Osteoblast (primary cell): ENCODE results near the gene CXCL3. TPM values are rescaled to one million over a fixed set of nuclear protein-coding genes. Genes with fewer than 3 reads are reported as not detected.

Experiments
- DNase-seq: peaks from one replicate; pipeline ENCODE4 v3.0.0; 2011; ENCODE audit warnings: low spot score, mixed read lengths; ENCODE audit not compliant: insufficient read length; ENCODE audit errors: missing footprints
- H2AFZ ChIP-seq: 2 replicates; pipeline ENCODE4 v1.6.0; 2011; ENCODE audit warnings: mild to moderate bottlenecking, low read length
- H3K27ac ChIP-seq: 2 replicates; pipeline ENCODE4 v1.5.1; 2011; ENCODE audit warnings: mild to moderate bottlenecking, low read depth, low read length, moderate library complexity
- H3K27me3 ChIP-seq: 2 replicates; pipeline ENCODE4 v1.6.0; 2012; ENCODE audit warnings: mild to moderate bottlenecking, control low read depth, inconsistent platforms, low read length, moderate library complexity; ENCODE audit not compliant: insufficient read depth
- H3K36me3 ChIP-seq: 2 replicates; pipeline ENCODE4 v1.5.1; 2011; ENCODE audit warnings: mild to moderate bottlenecking, low read length, control low read depth, moderate library complexity; ENCODE audit not compliant: insufficient read depth
- H3K4me1 ChIP-seq: 2 replicates; pipeline ENCODE4 v1.5.1; 2011; ENCODE audit warnings: mild to moderate bottlenecking, low read length, control low read depth, moderate library complexity; ENCODE audit not compliant: insufficient read depth
- H3K4me2 ChIP-seq: 2 replicates; pipeline ENCODE4 v1.6.0; 2011; ENCODE audit warnings: mild to moderate bottlenecking, low read length; ENCODE audit not compliant: insufficient read depth
- H3K4me3 ChIP-seq: fragments of 200-600 bp; sonication (generic); 3 replicates; pipeline ENCODE4 v1.5.1; 2012; ENCODE audit warnings: mild to moderate bottlenecking, low read length, inconsistent platforms; ENCODE audit not compliant: insufficient read depth
- H3K79me2 ChIP-seq: 2 replicates; pipeline ENCODE4 v1.6.0; 2012; ENCODE audit warnings: mild to moderate bottlenecking, low read length, control low read depth, inconsistent platforms; ENCODE audit not compliant: insufficient read depth
- H3K9me3 ChIP-seq: 2 replicates; pipeline ENCODE4 v1.5.1; 2011; ENCODE audit warnings: low read depth, low read length, control low read depth
- H4K20me1 ChIP-seq: 2 replicates; pipeline ENCODE4 v1.6.0; 2012; ENCODE audit warnings: mild to moderate bottlenecking, low read length, control low read depth; ENCODE audit not compliant: insufficient read depth
- total RNA-seq: library from RNA; depleted of rRNA; stranded (reverse); fragments of >200 nt; gene quantifications from 2 replicates; pipeline ENCODE4 v1.2.3, GENCODE V29; 2012
- TF ChIP-seq, protein P1 (sequence below): IDR thresholded peaks from 2 replicates; pipeline ENCODE4 v1.5.1; 2011; ENCODE audit warnings: mild to moderate bottlenecking, low read depth, low read length, moderate library complexity; ENCODE audit errors: extremely low read depth

Gene CXCL3
- total RNA-seq, 1 donor: 0.36 TPM

DNA sequence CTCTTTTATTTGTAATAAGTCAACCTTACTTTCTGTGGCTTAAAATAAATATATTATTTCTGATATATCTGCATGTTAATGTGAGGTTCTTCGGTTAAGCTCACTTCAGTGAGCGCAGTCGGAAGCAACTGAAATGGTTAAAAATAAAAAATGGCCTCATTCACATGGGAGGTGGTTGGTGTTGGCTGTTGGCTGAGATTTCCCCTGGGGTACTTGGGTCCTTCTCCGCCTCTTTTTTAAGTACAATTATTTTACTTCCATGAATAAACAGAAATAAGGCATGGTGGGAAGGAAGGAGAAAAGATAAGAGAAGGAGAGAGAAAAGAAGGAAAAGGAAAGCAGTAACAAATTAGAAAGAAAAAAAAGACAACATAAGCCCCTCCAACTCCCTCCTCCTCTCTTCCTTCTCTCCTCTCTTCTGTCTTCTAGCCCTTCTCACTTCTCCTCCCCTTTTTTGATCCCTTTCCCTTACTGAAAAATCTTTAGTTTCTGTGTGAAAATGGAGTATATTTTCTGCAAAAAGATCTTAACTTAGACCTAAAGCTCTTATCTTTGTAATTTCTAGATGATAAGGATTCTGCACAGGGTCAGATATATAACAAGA, 19.7 kb upstream of the CXCL3 start:
- no peak overlapping the region for H3K4me3 ChIP-seq
- H3K27ac ChIP-seq: no peak overlapping the region
- TF ChIP-seq, protein P1, sequence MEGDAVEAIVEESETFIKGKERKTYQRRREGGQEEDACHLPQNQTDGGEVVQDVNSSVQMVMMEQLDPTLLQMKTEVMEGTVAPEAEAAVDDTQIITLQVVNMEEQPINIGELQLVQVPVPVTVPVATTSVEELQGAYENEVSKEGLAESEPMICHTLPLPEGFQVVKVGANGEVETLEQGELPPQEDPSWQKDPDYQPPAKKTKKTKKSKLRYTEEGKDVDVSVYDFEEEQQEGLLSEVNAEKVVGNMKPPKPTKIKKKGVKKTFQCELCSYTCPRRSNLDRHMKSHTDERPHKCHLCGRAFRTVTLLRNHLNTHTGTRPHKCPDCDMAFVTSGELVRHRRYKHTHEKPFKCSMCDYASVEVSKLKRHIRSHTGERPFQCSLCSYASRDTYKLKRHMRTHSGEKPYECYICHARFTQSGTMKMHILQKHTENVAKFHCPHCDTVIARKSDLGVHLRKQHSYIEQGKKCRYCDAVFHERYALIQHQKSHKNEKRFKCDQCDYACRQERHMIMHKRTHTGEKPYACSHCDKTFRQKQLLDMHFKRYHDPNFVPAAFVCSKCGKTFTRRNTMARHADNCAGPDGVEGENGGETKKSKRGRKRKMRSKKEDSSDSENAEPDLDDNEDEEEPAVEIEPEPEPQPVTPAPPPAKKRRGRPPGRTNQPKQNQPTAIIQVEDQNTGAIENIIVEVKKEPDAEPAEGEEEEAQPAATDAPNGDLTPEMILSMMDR: no peak
- H3K36me3 ChIP-seq: no peaks in the 10 kb centered on the region
- no peak overlapping the region for H2AFZ ChIP-seq
- DNase-seq: no peak
- no peak overlapping the region for H3K4me2 ChIP-seq
- no peaks in the 10 kb centered on the region for H3K9me3 ChIP-seq
- H3K27me3 ChIP-seq: no peaks in the 10 kb centered on the region
- no peaks in the 10 kb centered on the region for H4K20me1 ChIP-seq
- H3K4me1 ChIP-seq: peaks cover 10% of the 10 kb centered on the region
- H3K79me2 ChIP-seq: no peaks in the 10 kb centered on the region

- no peaks in the 10 kb centered on the region for H3K36me3 ChIP-seq
- no peak overlapping the region for H3K4me2 ChIP-seq
- H3K4me1 ChIP-seq: peaks cover 10% of the 10 kb centered on the region
- no peak for DNase-seq
- H2AFZ ChIP-seq: no peak overlapping the region
- H3K79me2 ChIP-seq: no peaks in the 10 kb centered on the region
- TF ChIP-seq, protein P1: no peak
- no peaks in the 10 kb centered on the region for H3K27me3 ChIP-seq
- no peaks in the 10 kb centered on the region for H3K9me3 ChIP-seq
- no peak overlapping the region for H3K4me3 ChIP-seq
- peak overlapping the region; percentile 86 for H3K27ac ChIP-seq
- H4K20me1 ChIP-seq: no peaks in the 10 kb centered on the region
These were observed 19.1 kb upstream of the CXCL3 start for GRCh38 chr4:74057588-74057987.

DNA sequence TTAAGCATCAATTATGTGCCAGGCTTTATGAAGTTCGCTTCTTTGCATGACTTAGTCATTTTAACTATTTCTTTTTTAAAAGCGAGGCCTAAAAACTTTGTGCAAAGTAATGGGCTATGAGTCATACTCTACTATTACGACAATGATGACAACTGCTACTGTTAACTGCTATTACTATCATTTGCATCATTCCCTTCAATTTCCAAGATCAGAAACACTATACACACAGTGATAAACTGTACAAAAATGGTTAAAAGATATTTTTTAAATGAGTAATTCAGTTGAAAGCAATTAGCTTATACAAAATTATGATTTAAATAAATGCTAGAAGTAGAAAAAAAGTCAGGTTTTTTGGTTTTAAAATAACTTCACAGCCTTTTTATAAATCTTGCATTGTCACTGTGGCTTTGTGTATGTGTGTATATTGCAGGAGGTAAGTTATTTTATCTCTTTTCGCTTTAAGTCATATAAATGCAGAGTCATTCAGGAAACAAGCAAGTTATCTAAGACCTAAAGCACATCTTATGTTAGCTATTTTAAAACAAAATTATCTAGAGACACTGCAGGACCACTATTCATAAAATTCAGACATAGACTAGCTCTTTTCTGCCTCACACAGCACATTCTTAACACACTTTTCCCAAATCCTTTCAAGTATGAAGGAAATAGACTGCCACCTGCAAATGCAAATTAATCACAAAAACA, 18.5 kb upstream of the CXCL3 start:
- no peaks in the 10 kb centered on the region for H4K20me1 ChIP-seq
- H3K79me2 ChIP-seq: no peaks in the 10 kb centered on the region
- peak overlapping the region; percentile 5 for H3K4me2 ChIP-seq
- no peaks in the 10 kb centered on the region for H3K36me3 ChIP-seq
- peak overlapping the region; percentile 86 for H3K27ac ChIP-seq
- H3K4me3 ChIP-seq: no peak overlapping the region
- no peaks in the 10 kb centered on the region for H3K27me3 ChIP-seq
- H2AFZ ChIP-seq: no peak overlapping the region
- TF ChIP-seq, protein P1: no peak
- peaks cover 10% of the 10 kb centered on the region for H3K4me1 ChIP-seq
- H3K9me3 ChIP-seq: no peaks in the 10 kb centered on the region
- DNase-seq: no peak

DNA sequence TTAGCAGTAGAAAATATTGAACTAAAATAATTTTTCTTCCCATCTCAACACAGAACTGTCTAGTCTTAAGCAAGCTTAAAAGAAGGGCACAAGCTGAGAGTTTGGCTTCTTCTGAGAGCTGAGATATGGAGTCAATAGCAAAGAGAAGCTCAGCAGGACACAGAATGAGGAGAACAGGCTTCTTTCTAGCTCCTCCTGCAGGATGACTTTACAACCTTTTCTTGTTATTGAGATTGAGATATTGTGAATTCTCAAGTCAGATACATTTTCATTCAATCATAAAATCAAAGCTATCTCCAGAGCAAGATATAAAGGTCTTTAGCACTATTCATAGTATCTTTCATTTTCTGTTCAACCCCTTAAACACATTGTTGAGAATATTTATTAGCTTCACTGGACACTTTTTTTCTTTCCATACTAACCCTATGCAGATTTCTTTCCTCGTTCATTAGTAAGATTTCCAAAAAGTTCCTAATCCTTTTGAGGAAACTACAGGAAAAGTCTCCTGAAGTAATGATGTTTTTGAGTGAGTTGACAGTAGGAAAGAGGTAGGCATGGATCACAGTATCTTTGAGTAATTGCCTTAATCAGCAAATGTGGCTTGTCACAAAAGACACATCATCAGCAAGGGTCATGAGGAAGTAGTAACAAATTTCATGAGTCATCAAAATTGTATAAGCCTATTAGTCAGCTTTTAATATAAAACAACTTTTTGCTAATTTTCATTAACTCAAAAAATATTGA, 17.8 kb upstream of the CXCL3 start:
- Histone ChIP-seq H3K36me3 (no peaks in the 10 kb centered on the region), H3K4me1 (peaks cover 10% of the 10 kb centered on the region), H2AFZ (no peak overlapping the region), H3K9me3 (no peaks in the 10 kb centered on the region), H3K4me2 (no peak overlapping the region), H3K27ac (peak overlapping the region; percentile 86), H4K20me1 (no peaks in the 10 kb centered on the region), H3K27me3 (no peaks in the 10 kb centered on the region), H3K79me2 (no peaks in the 10 kb centered on the region), H3K4me3 (no peak overlapping the region)
- TF ChIP-seq, protein P1: peak; percentile 16
- no peak for DNase-seq
